Measurements from ENCODE around the gene CDK5RAP2.

CDK5RAP2 gene

DNA sequence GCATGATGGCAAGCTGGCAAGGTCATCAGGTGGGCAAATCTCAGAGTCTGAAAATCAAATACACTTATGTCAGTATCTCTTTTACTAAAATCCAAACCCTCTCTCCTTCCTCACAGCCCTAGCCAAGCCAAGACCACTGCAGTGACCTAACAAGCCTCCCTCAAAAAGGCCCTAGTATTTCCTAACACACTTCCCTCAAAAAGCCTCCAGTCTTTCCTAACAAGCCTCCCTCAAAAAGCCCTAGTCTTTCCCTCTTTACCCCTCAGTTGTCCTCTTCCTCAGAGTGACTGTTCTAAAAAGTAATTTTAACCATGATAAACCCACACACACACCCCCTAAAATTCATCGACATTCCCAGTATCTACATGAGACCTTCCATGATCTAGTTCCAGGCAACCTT, 140.0 kb downstream of the CDK5RAP2 start:
- in situ Hi-C loops (cut with HindIII; ENCODE audit: low sequenced_read_pairs), result no loop called here

DNA sequence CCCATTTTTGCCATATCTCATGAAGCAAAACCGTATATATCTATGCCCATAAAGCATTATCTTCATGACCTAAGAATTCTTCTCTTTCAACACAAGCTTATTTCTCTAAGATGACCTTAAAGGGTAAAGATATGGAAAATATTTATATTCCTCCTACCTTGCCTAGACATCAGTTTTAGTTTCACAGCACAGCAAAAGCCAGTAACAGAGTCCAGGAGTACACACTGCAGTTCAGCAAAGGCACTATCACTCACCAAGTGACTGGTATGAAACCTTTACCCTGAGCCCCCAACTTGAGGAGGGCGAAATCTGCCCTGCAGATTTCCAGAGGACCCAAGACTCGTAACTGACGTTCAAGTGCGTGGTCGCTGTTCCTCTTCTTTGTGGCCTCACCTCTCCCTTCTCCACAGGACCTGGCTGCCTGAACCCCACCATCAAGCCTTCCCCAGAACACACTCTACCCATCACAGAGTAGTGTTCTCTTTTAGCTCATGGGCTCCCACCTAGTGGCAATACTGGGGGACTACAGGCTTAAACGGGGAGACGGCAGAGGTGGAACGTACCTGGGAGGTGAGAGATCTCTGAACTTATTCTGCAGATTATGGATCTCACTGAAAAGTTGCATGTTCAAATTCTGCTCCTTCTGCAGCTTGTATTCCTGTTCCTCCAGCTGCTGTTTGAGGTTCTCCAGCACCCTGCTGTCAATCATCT, 141.0 kb downstream of the CDK5RAP2 start:
- in situ Hi-C loops (cut with HindIII; ENCODE audit: low sequenced_read_pairs), result no loop called here

DNA sequence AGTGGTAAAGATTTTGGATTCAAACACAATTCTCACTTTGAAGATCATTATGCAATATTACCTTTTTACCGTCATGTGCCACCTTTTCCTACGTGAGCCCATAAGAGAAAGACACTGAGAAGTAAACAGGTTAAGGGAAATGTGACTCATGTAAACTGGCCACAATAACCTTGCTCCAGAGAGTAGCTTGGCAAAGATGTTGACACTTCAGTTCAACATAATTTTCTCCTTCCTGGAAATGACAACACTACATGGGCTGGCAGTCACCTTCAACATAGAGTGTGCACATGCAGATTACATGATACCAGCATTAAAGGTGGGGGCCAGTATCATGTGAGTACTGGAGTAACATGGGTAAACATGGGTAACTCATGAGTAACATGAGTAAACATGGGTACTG, 141.9 kb downstream of the CDK5RAP2 start:
- in situ Hi-C loops (cut with HindIII; ENCODE audit: low sequenced_read_pairs), result no loop called here

- in situ Hi-C loops (cut with HindIII; ENCODE audit: low sequenced_read_pairs), result no loop called here
Observed at GRCh38 chr9:120436983-120437475, 142.9 kb downstream of the CDK5RAP2 start.

DNA sequence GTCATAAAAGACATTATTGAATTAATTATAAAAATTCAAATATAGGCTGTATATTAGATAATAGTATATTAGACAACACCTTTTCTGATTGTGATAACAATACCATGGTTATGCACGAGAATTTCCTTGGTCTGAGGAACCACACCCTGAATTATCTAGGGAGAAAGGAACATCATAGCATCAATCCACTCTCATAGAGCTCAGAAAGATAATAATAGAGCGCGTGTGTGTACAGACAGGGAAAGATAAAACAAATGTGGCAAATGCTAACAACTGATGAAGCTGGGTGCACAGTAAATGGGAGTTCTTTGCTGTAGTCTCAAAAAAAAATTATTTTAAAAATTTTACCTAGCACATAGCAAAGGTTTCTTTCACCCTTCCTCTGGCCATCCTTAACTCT, 143.5 kb downstream of the CDK5RAP2 start:
- in situ Hi-C loops (cut with HindIII; ENCODE audit: low sequenced_read_pairs), result no loop called here

- in situ Hi-C loops (cut with HindIII; ENCODE audit: low sequenced_read_pairs), result no loop called here
Observed at GRCh38 chr9:120435091-120435490, 144.9 kb downstream of the CDK5RAP2 start.

DNA sequence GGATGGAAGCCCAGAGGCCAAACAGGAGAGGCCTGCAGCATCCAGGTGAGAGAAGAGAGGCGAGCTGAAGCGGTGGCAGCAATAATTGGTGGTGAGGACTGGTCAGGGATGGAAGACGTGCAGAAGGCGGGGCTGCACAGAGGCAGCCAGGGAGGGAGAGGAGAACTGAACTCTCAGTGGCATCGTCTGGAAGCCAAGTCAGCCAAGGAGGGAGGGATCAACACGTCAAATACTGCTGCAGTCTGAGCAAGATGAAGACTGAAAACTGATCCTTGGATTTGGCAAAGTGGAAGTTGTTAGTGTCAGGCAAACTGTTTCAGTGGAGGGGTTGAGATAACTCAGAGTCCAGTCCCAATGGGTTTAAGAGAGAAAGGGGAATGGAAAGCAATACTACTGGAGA, 145.4 kb downstream of the CDK5RAP2 start:
- in situ Hi-C loops (cut with HindIII; ENCODE audit: low sequenced_read_pairs), result no loop called here

GRCh38 chr9:120433701-120434100, 146.3 kb downstream of the CDK5RAP2 start:
- in situ Hi-C loops (cut with HindIII; ENCODE audit: low sequenced_read_pairs), result no loop called here

GRCh38 chr9:120432600-120432999, 147.4 kb downstream of the CDK5RAP2 start:
- in situ Hi-C loops (cut with HindIII; ENCODE audit: low sequenced_read_pairs), result no loop called here

DNA sequence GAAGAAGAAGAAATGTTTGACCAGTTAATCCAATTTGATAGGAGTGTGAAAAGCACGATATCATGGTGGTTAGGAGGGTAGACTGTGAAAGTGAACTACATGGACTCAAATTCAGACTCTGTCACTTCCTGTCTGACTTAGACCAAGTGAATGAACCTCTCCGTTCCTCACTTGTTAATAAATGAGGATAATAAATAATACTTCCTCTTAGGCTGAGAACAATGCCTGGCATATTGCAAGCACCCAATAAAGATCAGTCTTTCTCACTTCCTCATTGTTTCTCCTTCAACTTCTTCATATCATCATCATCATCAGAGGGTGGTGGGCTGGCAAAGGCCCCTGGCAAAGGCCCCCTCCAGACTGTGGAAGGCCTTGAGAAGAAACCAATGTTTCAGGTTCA, 148.7 kb downstream of the CDK5RAP2 start:
- in situ Hi-C loops (cut with HindIII; ENCODE audit: low sequenced_read_pairs), result no loop called here

DNA sequence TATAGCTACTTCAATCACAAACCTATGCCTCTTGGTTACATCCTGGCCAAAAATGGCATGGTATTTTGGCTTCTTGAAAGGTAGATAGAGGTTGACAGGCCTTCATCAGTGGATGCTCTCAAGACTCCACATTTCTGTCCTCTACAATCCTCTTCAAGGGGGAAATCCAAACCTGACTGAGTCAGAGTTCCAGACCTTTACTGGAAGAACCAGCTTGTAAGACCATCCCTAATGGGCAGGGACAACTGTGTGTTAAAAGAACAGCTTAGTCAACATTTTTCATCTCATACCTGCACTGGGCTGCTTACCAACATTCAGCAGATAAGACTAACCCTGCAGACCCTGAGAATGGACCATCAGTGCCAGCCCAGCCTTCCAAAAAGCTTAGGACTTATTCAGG, 155.7 kb downstream of the CDK5RAP2 start:
- in situ Hi-C loops (cut with HindIII; ENCODE audit: low sequenced_read_pairs), result no loop called here

GRCh38 chr9:120423812-120424211, 156.2 kb downstream of the CDK5RAP2 start:
- in situ Hi-C loops (cut with HindIII; ENCODE audit: low sequenced_read_pairs), result no loop called here

DNA sequence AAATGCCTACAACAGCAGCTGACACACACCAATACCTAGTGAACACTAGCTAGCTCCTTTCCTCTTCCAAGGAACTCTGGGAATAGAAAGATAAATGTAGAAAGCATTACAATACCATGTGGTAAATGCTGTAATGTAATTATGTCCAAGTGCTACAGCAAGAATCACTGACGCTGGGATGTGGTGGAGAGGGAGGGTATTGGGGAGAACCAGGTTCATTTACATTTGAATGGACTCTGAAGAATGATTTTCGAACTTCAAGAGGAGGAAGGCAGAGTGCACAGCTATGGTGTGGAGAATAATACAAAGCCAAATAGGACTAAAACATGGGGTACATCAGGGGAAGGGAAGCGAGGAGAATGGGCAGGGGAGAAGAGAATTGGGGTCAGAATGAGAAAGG, 158.0 kb downstream of the CDK5RAP2 start:
- in situ Hi-C loops (cut with HindIII; ENCODE audit: low sequenced_read_pairs), result no loop called here

GRCh38 chr9:120418315-120418714, 161.7 kb downstream of the CDK5RAP2 start:
- in situ Hi-C loops (cut with HindIII; ENCODE audit: low sequenced_read_pairs), result no loop called here

DNA sequence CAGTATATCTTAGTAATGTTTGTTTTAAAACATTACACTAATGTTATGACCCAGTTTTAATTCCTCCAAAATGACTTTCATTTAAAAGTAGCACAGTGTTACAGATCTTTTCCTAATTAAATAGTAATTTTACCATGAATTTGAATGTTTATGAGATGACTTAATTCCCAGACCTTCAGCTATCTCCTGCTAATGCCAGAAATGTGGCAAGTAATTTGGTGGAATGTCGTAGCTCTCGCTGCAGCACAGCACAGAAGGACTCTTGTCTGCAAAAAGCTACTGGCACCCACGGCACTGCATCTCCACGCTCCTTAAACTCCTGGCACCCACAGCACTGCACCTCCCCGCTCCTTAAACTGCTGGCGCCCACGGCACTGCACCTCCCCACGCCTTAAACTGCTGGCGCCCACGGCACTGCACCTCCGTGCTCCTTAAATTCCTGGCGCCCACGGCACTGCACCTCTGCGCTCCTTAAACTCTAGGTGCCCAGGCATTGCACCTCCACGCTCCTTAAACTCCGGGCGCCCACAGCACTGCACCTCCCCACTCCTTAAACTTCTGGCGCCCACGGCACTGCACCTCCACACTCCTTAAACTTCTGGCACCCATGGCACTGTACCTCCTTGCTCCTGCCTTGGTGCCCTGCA, 163.1 kb downstream of the CDK5RAP2 start:
- in situ Hi-C loops (cut with HindIII; ENCODE audit: low sequenced_read_pairs), result no loop called here

DNA sequence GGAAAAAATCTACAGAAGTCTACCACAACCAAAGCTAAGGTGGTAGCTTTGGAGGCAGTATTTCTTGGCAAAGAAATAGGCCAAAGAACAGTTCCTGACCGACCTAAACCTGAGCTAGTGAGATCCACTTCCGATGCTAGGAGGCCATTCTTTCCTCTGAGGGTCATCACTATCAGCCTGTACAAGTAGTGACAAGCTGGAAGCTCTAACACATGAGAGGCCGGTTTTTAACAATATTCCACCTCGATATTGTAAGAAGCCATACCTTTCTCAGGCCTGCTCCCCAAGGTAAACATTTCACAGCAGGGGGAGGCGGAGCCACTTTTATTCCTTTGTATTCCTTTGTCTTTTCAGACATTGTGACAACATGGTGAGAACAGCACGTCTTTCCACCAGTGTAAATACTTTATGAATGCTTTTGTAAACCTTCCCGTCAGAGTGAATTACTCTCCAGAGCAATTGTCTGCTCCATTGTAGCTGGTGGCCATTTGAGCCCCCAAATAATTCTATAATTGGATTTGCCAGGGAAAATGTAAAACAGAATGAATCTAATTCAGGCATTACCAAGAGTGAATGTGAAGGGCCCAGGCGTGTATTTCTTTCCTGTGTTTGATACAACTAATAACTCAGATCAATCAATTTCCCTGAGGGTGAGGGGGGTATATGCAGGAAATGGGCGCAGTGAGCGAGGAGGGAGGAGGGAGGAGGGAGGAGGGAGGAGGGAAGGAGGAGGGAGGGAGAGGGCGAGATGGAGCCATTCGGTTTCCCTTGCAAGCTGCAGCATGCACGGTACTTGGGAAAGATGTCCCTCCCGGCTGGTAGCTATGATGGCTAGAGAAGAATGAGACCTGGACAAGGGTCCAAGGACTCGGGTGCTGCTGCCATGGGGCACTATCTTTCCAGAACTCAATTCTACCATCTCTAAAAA, 166.6 kb downstream of the CDK5RAP2 start:
- in situ Hi-C loops (cut with HindIII; ENCODE audit: low sequenced_read_pairs), result no loop called here

GRCh38 chr9:120412425-120412951, 167.5 kb downstream of the CDK5RAP2 start:
- in situ Hi-C loops (cut with HindIII; ENCODE audit: low sequenced_read_pairs), result no loop called here

DNA sequence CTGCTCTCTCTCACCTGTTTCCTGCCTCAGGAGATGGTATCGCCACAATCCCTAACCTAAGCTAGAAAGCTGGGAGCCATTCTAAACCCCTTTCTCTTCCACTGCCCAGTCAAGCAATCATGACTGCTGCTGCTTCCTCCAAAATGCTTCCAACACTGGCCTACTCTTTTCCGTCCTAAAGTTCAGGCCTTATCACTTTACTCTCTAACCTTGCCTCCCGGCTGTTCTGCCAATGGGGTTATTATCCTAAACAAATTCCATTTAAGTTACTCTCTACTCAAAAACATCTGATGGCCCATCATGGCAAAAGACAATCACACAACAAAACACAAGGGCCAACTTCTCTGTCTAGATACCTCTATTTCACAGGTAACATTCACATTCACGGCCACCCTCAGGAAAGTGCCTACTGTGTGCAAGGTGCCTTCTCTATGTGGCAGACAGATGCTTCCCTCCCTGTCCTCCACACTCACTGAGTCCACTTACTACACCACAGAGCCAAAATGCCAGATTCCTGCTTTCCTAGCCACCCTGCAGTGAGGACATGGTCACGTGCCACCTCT, 168.0 kb downstream of the CDK5RAP2 start:
- in situ Hi-C loops (cut with HindIII; ENCODE audit: low sequenced_read_pairs), result no loop called here

DNA sequence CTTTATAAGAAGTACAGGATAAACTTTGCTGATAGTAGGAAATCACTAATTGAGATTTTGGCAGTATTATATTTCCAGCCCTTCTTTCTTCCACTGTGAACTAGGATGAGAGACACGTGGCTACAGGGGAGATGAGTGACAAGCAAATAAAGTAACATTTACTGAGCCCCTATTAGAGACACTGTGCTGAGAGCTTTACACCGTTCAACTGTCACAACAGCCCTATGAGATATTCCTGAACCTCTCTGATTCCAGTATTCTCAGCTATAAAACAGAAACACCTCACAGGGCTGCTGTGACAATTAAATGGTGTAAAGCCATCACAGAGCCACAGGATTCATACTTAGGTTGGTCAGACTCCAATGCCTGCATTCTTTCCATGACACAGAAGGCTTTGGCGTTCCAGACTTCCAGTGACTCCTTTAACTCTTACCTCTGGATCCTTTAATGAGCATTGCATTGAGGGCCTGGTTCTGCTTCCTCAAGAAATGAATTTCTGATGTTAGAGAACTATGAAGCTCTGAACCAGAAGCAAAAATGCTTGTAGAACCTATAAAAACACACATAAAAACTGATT, 169.0 kb downstream of the CDK5RAP2 start:
- in situ Hi-C loops (cut with HindIII; ENCODE audit: low sequenced_read_pairs), result no loop called here

- in situ Hi-C loops (cut with HindIII; ENCODE audit: low sequenced_read_pairs), result no loop called here
Observed at GRCh38 chr9:120408680-120409258, 171.2 kb downstream of the CDK5RAP2 start.
